NB4 (cell line): Measurements from ENCODE around the gene PCK1.

Experiments
- DNase-seq: peaks from one replicate; pipeline ENCODE4 v3.0.0; 2010; ENCODE audit warnings: low read depth
- H3K4me3 ChIP-seq: one replicate; pipeline ENCODE4 v1.5.1; 2011; ENCODE audit warnings: mild to moderate bottlenecking, low read depth, low read length, moderate library complexity
- MAX ChIP-seq: IDR thresholded peaks from 2 replicates; pipeline ENCODE4 v1.6.1; 2011; ENCODE audit warnings: low read depth, low read length
- MYC ChIP-seq: IDR thresholded peaks from 2 replicates; pipeline ENCODE4 v1.6.1; 2011; ENCODE audit warnings: low read depth, low read length
- POLR2A ChIP-seq: IDR thresholded peaks from 2 replicates; pipeline ENCODE4 v1.6.1; 2011; ENCODE audit warnings: mild to moderate bottlenecking; ENCODE audit not compliant: insufficient read length; ENCODE audit errors: extremely low read depth
- TF ChIP-seq, protein P1 (sequence below): IDR thresholded peaks from one replicate; pipeline ENCODE4 v1.5.1; 2012; ENCODE audit warnings: low read depth, low read length

PCK1 gene

DNA sequence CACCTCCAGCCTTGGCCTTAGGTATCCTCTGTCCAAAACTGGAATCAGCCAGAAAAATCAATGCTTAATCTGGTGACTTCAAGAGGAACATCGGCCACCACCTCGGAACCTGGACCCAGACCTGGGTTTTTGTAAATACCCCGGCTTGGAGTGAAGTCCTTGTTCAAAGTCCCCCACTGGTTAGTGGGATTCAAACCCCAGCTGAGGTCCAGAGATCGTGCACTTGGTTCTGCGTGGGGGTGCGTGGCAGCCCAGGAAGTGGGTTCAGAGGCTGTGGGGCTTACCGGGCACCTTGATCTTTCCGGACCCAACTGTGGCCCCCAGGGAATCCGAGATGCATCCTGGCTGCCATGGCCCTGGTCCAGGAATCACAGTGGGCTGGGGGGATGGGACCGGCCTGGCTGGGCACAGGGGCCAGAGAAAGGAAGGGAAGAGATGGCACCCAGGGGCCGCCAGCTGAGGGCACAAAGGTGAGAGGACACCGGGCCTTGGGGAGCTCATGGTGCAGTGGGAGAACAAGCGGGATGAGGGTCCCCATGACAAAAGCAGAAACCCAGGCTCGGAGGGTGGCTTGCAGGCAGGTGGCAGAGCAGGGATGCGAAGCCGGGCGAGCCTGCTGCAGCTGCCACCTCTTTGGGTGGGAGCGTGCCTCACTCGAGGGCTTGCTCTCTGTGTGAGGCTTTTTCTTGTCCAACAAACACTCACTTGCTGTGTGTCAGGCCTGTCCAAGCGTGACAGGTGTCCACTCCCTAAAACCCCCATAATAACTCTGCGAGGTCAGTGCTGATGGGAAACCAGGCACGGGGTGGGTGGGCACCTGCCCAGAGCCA is 31.6 kb downstream of the PCK1 start:
- H3K4me3 ChIP-seq: no peak overlapping the region
- no peak for DNase-seq
- TF ChIP-seq POLR2A (no peak), MAX (no peak), MYC (no peak)
- TF ChIP-seq, protein P1, sequence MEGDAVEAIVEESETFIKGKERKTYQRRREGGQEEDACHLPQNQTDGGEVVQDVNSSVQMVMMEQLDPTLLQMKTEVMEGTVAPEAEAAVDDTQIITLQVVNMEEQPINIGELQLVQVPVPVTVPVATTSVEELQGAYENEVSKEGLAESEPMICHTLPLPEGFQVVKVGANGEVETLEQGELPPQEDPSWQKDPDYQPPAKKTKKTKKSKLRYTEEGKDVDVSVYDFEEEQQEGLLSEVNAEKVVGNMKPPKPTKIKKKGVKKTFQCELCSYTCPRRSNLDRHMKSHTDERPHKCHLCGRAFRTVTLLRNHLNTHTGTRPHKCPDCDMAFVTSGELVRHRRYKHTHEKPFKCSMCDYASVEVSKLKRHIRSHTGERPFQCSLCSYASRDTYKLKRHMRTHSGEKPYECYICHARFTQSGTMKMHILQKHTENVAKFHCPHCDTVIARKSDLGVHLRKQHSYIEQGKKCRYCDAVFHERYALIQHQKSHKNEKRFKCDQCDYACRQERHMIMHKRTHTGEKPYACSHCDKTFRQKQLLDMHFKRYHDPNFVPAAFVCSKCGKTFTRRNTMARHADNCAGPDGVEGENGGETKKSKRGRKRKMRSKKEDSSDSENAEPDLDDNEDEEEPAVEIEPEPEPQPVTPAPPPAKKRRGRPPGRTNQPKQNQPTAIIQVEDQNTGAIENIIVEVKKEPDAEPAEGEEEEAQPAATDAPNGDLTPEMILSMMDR: no peak

DNA sequence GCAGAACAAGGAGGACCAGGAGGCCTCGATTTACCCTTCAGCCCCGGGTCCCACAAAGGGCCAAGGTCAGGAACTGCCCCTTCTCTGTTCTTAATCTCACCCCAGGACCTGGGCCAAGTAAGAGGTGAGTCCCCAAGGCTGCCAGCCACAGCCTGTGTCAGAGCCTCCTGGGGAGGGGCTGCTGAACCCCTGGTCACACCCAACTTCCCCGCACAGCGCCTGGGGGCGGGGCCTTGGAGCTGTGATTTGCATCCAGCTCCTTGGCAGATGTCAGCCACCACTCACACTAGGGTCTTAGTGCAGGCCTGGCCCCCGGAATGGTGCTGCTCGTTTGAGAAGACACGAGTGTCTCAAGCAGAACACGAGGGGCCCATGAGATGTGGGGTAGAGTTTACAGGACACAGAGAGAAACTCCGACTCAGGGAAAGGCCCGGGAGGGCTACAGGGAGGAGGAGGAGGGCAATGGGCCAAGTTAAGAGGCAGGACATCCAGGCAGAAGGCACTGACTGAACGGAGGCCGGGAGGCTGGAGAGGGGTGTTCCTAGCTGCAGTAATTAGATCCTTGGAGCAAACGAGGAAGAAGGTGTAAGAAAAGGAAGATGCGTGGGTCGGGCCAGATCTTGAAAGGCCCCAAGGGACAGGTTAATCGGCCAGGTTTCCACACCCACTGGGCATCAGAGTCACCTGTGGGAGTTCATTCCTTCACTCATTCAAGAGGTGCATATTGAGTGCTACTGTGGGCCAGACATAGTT is 32.4 kb downstream of the PCK1 start:
- no peak overlapping the region for H3K4me3 ChIP-seq
- TF ChIP-seq, protein P1: no peak
- TF ChIP-seq MAX (no peak), MYC (no peak), POLR2A (no peak)
- no peak for DNase-seq

DNA sequence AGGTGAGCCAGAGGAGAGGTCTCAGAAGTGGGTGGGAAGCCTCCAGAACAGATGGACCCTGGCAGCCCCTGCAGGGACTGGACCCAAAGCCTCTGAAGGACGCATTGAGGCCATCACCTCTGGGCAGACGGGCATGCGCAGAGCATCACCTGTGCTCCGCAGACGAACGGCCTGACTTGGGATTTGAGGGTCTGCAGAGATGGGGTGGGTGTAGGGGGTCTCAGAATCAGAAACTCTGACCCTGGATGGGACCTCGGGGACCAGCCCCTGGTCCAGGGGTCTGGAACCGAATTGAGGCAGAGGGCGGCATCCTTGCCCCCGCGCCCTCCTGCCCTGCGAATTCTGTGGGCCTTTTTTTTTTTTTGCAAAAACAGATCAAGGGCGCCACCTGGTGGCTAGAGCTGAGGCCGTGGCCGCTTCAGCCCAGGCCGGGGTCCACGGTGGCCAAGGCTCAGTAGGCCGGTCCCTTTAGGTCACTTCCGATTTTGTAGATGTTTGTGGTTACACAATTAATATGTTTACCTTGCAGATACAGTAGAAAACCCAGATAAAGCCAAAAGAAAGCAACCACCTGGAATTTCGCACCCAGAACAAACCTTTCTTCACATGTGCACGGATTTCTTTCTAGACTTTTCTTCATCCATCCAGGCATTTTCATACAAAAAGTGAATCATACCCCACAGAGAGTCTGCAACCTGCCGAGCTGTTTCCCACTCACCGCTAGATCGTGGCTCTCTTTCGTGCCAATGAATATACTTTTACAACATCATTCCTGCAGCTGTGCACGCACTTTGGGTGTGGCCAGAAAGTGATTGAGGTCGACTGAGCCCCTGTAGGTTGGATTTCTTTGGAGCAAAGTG is 33.4 kb downstream of the PCK1 start:
- DNase-seq: peak; percentile 66
- TF ChIP-seq, protein P1: peak; percentile 91
- TF ChIP-seq MYC (no peak), MAX (0 out of 2 replicates have a peak, but pooled peaks have one; percentile 5)
- no peak overlapping the region for H3K4me3 ChIP-seq

- no peak for DNase-seq
- TF ChIP-seq, protein P1: no peak
- no peak for TF ChIP-seq MAX
- no peak overlapping the region for H3K4me3 ChIP-seq
Measured at GRCh38 chr20:57595041-57596030, 34.4 kb downstream of the PCK1 start.

DNA sequence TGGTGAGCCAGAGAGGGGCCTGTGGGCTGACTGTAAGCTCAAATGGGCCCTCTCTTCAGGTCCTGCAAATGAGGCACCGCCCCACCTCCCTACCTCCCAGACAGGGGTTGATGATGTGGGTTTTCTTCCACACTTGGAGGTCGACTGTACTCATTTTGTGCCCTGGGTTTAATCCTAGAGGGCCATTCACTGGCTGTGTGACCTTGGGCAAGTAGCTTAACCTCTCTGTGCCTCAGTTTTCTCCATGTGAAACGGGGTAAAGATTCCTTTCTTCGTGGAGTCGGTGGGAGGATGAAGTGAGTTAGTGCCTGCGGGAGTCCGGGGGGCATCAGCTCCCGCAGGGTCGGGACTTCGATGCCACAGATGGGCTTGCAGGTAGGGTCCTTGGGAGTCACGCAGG is 35.4 kb downstream of the PCK1 start:
- TF ChIP-seq, protein P1: no peak
- TF ChIP-seq MAX (no peak), MYC (no peak), POLR2A (no peak)
- no peak for DNase-seq
- no peak overlapping the region for H3K4me3 ChIP-seq
